ENCODE results near the gene FH.

FH gene

GRCh38 chr1:241507189-241507863 is 12.2 kb downstream of the FH start:
- TF ChIP-seq CTCF (IDR thresholded peaks at IDR 0.05; ENCODE audit: low read depth, low read length): no peak
- TF ChIP-seq EZH2phosphoT487 (IDR thresholded peaks at IDR 0.05; ENCODE audit: low read depth): no peak
- Histone ChIP-seq H3K27me3 (ENCODE audit: low read depth, low read length) (no peaks in the 10 kb centered on the region), H3K9me3 (ENCODE audit: insufficient read depth, low read length) (no peaks in the 10 kb centered on the region), H3K36me3 (replicated peaks; ENCODE audit: low read depth, low read length) (peaks cover 73% of the 10 kb centered on the region), H3K27ac (ENCODE audit: low read length) (no peak overlapping the region), H3K4me1 (ENCODE audit: low read length) (no peaks in the 10 kb centered on the region), H3K4me3 (ENCODE audit: low read length) (no peak overlapping the region), H2AFZ (ENCODE audit: low read depth, low read length) (no peak overlapping the region), H4K20me1 (ENCODE audit: insufficient read depth, low read length) (no peaks in the 10 kb centered on the region), H3K79me2 (ENCODE audit: low read length) (no peaks in the 10 kb centered on the region), H3K9ac (ENCODE audit: low read length) (no peak overlapping the region), H3K4me2 (ENCODE audit: low read length) (no peak overlapping the region)

- peaks cover 65% of the 10 kb centered on the region for H3K36me3 ChIP-seq (replicated peaks; ENCODE audit: low read depth, low read length)
- H2AFZ ChIP-seq (ENCODE audit: low read depth, low read length): no peak overlapping the region
- no peaks in the 10 kb centered on the region for H3K9me3 ChIP-seq (ENCODE audit: insufficient read depth, low read length)
- no peak overlapping the region for H3K9ac ChIP-seq (ENCODE audit: low read length)
- no peaks in the 10 kb centered on the region for H3K27me3 ChIP-seq (ENCODE audit: low read depth, low read length)
- H3K4me3 ChIP-seq (ENCODE audit: low read length): no peak overlapping the region
- no peaks in the 10 kb centered on the region for H3K79me2 ChIP-seq (ENCODE audit: low read length)
- no peaks in the 10 kb centered on the region for H4K20me1 ChIP-seq (ENCODE audit: insufficient read depth, low read length)
- no peak overlapping the region for H3K4me2 ChIP-seq (ENCODE audit: low read length)
- no peak overlapping the region for H3K27ac ChIP-seq (ENCODE audit: low read length)
- H3K4me1 ChIP-seq (ENCODE audit: low read length): no peaks in the 10 kb centered on the region
- TF ChIP-seq EZH2phosphoT487 (IDR thresholded peaks at IDR 0.05; ENCODE audit: low read depth): no peak
- no peak for TF ChIP-seq CTCF (IDR thresholded peaks at IDR 0.05; ENCODE audit: low read depth, low read length)
These were observed 16.1 kb downstream of the FH start for GRCh38 chr1:241503444-241503843.

GRCh38 chr1:241499910-241500309 is 19.6 kb downstream of the FH start:
- Histone ChIP-seq H3K79me2 (ENCODE audit: low read length) (no peaks in the 10 kb centered on the region), H3K4me3 (ENCODE audit: low read length) (no peak overlapping the region), H3K9ac (ENCODE audit: low read length) (no peak overlapping the region), H3K27me3 (ENCODE audit: low read depth, low read length) (no peaks in the 10 kb centered on the region), H3K4me2 (ENCODE audit: low read length) (no peak overlapping the region), H3K4me1 (ENCODE audit: low read length) (peaks cover 4% of the 10 kb centered on the region; the same call in 1 of the 2 replicates), H3K9me3 (ENCODE audit: insufficient read depth, low read length) (no peaks in the 10 kb centered on the region), H3K36me3 (replicated peaks; ENCODE audit: low read depth, low read length) (peaks cover 62% of the 10 kb centered on the region), H3K27ac (ENCODE audit: low read length) (no peak overlapping the region), H2AFZ (ENCODE audit: low read depth, low read length) (no peak overlapping the region), H4K20me1 (ENCODE audit: insufficient read depth, low read length) (no peaks in the 10 kb centered on the region)
- peak; percentile 89 for TF ChIP-seq CTCF (IDR thresholded peaks at IDR 0.05; ENCODE audit: low read depth, low read length)
- no peak for TF ChIP-seq EZH2phosphoT487 (IDR thresholded peaks at IDR 0.05; ENCODE audit: low read depth)

GRCh38 chr1:241495741-241496140 is 23.8 kb downstream of the FH start:
- TF ChIP-seq CTCF (IDR thresholded peaks at IDR 0.05; ENCODE audit: low read depth, low read length) (no peak), EZH2phosphoT487 (IDR thresholded peaks at IDR 0.05; ENCODE audit: low read depth) (no peak)
- no peaks in the 10 kb centered on the region for H3K27me3 ChIP-seq (ENCODE audit: low read depth, low read length)
- no peak overlapping the region for H3K27ac ChIP-seq (ENCODE audit: low read length)
- H3K79me2 ChIP-seq (ENCODE audit: low read length): no peaks in the 10 kb centered on the region
- H3K4me3 ChIP-seq (ENCODE audit: low read length): no peak overlapping the region
- H3K36me3 ChIP-seq (replicated peaks; ENCODE audit: low read depth, low read length): peaks cover 51% of the 10 kb centered on the region
- peaks cover 9% of the 10 kb centered on the region; the same call in 1 of the 2 replicates for H3K4me1 ChIP-seq (ENCODE audit: low read length)
- no peak overlapping the region for H3K4me2 ChIP-seq (ENCODE audit: low read length)
- H4K20me1 ChIP-seq (ENCODE audit: insufficient read depth, low read length): no peaks in the 10 kb centered on the region
- no peak overlapping the region for H2AFZ ChIP-seq (ENCODE audit: low read depth, low read length)
- no peak overlapping the region for H3K9ac ChIP-seq (ENCODE audit: low read length)
- no peaks in the 10 kb centered on the region for H3K9me3 ChIP-seq (ENCODE audit: insufficient read depth, low read length)

Data from OCI-LY3 (cell line).